ENCODE results near the gene GALNT9.

Gene GALNT9

DNA sequence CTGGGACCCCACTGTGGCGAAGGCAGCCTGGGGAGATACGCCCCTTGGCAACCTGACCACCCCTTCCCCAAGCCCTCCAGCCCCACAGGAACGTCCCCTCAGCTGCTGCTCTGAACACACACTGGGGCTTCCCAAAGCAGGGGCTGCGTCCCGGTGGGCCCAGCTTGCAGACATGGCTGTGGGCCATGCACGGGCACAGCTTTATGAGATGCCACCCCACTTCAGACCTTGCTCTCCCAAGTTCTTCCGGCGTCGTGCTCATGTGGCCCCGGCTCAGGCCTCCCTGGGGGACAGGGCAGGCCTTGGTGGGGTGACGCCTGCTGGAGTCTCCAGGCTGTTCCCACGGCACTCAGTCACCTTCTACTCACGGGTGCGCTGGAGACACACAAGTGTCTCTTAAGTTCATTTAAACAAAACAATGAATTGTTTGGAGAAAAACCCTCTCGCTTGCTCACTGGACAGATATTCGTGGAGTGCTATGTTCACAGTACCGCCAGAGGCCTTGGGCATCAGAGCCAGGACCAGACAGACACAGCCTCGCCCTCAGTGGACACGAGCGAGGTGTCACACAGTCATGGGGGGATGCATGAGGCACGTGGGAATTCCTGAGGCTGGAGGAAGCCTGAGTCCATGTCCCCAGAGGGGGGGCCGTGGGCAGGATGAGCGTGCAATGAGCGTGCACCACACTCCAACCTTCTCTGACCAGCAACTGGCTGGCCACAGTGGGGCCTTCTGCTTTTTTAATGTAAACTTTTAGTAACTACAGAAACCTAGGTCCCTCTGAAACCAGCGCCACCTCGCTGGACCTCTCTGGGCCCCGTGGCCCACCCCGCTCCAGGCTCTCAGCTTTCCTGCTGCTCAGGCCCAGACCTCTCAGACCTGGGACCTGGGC lies 4.3 kb downstream of the GALNT9 start:
- no peak for DNase-seq

DNA sequence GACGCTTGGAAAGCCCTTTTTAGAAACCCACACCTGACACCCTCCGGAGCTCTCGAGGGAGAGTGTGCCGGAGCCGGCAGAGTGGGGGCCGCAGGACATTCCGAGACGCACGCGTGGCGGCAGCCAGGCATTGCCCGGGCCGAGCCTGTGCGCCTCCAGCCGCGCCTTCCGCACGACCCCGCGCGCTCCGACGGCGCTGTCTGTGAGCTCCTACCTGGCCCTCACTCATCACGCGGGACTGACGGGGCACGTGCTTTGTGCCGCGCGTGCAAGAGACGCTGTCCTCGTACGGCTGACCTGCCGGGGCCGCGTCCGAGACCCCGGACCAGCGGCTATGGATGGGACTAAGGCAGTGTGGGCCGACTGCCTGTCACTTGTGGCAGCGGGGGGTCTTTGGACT lies 5.2 kb downstream of the GALNT9 start:
- DNase-seq: no peak

DNA sequence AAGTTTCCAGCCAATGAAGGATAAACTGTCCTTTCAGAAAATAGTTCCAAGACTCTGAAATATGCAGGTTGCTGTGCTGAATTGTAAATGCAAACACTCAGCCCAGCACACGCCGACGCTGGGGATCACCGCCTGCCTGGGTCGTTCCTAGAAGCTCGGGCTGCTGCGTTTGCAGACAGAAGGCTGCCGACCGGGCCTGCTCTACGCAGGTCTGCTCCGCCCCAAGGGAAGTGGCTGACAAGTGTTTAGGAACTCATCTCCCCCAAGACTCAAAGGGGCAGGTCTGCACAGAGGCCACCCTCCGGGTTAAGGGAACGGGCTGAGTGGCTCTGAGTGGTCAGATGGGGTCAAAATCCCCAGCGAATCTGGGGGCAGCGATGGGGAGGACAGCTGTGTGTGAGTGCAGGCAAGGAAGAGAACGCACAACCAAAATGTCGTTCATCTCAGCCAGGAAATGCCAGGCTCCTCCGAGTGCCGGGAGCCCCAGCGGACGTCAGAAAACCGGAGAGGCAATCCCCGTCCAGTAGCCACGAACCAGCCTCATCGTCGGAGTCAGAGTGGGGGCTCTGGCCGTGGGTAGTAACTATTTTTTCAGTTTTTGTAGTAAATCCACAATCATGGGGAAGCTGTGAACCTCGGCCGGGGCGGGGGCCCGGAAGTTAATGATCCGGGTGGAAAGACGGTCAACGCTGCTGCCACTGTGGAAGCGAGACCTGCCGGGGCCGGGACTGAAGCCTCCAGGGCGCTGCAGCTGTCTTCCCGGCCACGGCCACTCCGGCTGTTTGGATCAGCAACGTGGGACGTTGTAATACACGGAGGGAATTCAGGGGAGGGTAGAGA lies 6.0 kb downstream of the GALNT9 start:
- DNase-seq: no peak

DNA sequence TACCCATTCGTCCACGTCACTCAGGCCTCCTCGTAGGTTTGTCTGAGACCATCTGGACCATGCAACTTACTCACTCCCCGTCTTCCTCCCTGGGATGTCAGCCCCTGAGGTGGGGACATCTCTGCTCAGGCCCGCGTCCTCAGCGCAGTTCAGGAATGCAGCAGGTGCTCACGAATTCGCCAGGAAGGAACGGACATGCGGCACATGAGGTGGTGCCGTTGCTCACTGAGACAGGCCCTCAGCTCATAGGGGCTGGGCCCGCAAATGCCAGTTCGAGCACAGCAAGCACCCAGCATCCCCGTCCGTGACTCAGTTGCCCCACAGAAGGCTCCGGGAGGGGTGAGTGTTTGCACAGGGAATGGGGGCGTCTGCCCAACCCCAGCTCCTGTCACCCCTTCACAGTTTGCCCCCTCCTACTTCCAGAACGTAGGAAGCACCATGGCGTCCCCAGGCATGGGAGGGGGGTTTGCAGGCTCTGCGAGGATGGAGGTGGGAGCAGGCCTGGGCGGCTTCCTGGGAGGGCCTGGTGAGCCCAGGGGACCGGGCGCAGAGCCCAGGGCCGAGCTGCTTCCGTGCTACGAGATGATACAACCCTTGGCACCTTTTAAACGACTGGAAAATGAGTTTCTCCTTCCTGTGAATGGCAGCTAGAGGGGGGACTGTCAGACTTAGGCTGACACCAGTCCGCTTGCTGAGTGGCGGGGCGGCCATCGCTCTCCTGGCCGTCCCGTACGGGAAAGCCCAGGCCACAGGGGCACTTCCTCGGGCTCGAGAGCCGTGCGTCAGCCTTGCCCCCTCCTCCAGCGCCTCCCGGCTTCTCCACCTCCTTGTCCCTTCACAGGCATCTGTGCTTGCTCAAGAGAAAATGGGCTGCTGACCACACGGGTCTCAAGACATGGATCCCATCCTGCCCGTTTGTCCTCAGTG lies 6.9 kb downstream of the GALNT9 start:
- DNase-seq: no peak

DNA sequence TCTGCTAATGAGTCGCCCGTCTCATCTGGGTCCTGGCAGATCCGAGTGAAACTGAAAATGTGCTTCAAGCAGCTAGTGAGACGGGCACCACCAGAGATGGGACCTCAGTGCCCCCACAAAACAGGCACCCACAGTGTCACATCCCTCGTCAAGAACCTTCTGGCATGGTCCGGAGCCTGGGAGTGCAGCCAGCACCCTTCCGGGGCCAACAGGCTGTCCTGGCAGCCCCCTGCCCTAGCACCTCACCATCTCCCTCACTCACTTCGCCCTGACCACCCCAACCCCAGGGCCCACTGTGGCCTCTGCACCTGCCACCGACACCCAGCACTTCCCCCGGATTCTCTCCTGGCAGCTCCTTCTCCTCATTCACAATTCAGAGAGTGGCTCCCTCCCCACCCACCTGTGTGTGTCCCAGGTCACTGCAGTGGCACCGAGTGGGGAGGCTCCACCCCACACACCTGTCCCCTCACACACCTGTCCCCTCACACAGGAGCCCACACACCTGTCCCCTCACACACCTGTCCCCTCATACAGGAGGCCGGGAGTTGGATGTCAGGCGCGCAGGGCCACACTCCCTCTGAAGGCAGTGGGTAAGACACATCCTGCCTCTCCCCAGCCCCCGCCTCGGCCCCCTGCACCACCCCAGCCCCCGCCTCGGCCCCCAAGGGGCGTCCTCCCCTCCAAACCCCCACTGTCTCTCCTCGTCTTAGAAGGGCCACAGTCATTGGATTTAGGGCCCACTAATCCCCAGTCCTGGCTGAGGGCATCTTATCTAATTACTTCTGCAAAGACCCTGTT lies 7.9 kb downstream of the GALNT9 start:
- no peak for DNase-seq

DNA sequence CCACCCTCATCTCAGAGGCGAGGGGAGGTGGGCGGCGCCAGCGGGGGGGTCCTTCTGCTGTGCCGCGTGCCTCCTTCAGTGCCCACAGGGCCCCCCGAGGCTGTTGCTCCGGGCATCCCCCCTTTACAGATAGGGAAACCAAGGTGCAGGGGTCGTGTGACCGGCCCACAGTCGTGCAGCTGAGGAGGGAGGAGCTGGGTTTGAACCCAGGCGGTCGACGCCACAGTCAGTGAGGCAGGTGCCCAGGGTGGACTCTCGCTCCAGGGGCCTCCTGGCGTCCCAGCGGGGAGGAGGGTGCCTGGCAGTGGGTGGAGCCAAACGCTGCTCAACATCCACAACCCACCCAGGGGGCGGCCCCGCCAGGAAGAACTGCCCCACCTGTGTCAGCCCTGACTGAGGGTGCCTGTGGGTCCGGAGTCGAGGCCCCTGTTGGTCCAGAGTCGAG lies 8.6 kb downstream of the GALNT9 start:
- DNase-seq: no peak

DNA sequence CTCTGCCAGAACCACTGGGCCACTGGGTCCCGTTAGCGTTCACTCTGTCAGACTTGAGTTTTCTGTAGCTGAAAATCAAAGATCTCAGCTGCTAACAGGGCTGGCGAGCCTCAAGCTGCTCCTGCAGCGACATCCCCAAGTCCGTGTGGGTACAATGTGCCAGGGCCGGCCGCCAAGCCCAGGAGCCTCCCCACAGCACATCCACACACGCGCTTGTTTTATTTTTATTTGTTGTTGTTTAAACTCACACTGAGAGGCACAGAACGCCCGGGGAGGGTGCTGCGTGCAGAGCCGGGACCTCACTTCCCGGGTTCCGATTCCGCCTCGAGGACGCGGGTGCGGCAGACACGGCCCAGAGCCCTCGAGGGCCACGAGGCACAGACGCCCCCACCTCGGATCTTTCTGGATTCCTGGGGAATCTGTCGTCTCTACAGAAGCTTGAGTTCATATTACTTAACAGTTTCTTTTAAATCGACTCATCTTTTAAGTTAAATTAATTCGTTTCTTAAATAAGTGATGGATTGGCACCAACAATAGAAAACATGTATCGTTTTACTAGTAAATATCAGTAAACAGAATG lies 9.3 kb downstream of the GALNT9 start:
- no peak for DNase-seq

DNA sequence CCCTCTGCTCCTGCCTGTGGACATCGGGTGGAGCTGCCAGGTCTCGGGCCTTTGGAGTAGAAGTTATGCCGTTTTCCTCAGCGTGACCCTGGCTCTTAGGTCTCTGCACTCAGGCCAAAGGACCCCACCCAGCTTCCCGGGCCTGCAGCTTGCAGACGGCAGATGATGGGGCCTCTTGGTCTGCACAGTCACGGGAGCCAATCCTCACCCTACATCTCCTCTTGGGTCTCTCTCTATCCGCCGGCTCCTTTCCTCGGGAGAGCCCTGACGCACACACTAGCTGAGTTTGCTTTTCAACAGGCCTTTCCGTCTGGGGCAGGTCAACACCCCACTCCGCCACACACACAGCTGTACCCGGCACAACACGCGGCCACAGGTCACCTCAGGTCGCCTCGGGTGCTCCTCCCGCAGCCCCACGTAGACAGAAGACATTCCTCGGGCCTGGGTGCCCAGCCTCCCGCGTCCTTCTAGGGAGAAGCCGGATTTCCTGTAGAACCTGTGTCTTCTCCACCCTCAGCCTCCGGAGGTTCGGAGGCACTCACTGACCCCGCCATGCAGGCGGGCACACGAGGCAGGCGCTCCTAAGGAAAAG lies 9.9 kb downstream of the GALNT9 start:
- no peak for DNase-seq

DNA sequence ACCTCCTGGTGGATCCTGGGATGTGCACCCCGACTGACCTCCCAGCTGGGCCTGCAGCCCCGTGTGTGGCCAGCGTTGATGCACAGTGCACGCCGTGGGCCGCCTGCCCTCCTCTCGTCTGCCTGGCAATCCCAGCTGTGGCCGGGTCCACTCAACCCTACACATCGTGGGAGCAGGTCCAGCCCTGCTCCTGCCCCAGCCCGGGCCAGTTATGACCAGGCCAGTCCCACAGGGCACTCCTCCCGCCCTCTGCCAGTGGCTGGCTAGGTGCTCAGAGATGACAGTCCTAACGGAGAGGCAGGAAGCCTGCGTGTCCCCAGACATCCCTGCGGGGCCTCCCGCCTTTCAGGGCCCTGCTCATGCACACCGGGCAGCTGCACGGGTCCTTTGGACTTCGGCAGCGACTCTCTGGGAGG lies 10.8 kb downstream of the GALNT9 start:
- no peak for DNase-seq

DNA sequence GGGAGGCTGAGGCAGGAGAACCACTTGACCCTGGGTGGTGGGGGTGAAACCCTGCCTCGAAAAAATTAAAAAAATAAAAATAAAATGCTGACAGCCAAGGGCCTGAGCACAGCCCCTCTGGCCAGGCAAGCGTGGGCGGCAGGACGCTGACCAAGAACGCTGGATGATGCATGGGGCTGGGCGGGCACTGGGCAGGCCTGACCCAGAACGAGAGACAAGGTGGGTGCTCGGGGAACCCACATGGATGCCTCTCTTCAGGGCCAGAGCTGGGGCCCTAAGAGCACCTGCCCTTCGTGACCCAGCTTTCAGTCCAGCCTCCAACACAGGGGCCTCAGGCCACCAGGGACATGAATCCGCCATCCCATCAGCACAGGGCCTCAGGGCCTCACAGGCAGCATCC lies 11.3 kb downstream of the GALNT9 start:
- DNase-seq: no peak

DNA sequence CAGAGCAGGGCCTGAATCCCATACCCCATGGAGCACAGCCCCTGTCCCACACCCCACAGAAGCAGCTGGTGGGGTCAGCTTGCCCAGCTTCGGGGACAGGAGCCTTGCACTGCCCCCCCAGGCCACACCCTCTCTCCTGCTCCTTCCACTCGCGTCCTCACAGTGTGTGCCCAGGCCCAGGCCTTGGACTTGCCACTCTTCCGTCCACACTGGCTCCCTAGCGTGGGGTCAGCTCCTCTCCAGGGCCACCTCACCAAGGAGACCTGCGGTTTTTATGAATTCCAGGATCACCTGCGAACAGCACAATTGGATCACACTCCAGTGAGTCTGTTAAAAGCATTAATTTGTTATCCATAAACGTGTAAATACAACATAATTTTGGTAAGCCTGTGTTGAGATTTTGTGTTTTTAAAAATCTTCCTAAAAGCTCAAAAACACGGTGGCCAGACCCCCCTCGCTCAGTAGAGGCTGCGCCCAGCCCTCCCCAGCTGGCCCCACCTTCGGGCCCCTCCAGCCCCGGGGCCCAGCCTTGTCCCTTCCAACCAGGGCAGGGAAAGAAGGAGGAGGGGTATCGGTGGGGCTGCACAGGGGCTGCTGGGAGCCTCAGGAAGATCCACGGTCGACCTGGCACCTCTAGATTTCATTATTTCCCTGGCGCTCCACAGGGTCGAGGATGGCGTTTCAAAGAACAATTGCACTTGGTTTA lies 12.0 kb downstream of the GALNT9 start:
- no peak for DNase-seq

DNA sequence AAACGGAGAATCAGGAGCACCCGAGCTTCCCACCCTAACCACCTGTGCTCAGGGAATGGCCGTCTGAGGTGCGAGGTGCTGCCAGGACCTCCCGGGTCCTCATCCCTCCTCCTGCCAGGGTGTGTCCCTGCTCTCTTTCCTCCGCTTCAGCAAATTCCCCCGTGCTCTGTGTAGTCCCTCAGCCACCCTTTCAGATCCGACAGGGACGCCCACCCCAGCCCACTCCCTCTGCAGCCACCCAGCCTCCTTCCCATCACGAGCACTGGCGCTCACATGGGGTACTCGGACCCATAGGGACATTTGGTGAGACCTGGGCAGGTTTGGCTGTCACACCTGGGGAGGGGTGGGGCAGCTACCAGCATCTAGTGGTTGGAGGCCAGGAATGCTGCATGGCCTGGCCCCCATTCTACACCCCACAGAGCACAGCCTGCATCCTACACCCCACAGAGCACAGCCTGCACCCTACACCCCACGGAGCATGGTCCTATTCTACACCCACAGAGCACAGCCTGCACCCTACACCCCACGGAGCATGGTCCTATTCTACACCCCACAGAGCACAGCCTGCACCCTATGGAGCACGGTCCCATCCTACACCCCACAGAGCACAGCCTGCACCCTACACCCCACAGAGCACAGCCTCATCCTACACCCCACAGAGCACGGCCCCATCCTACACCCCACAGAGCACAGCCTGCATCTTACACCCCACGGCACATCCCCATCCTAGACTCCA lies 12.7 kb downstream of the GALNT9 start:
- DNase-seq: no peak

DNA sequence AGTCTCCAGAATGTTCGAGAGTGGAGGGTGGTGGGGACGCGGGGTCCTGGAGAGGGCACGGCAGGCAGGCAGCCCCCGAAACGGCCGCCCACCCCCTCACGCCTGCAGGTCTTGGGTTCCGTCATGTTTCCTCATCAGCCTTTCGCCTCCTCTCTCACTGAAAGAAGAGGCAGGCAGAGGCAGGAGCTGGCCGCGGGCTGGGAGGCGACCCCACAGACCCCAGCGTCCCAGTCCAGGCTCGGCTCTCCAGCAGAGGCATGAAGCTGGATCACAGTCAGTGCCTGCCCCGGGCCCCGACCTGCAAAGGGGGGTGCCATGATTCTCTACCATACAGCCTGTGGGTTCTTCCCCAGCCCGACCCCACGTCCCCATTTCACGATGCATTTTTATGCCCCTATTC lies 13.4 kb downstream of the GALNT9 start:
- DNase-seq: no peak

DNA sequence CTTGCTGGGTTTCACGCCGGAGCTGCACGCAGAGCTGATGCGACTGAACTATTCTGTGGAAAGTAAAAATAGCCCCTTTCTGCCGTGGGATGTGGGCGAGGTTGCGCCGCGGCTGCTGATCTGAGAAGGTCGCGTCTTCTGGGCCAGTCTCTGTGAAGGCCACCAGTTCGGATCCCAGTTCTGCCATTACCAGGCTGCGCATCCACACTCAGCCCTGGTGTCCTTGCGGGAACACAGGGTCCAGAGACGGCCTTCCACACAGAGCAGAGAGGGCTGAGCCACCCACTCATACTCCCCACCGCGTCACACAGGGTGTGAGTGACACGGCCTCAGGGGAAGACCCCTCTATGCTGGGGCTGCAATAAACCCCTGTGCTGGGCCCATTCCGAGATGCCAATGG lies 13.9 kb downstream of the GALNT9 start:
- DNase-seq: no peak

DNA sequence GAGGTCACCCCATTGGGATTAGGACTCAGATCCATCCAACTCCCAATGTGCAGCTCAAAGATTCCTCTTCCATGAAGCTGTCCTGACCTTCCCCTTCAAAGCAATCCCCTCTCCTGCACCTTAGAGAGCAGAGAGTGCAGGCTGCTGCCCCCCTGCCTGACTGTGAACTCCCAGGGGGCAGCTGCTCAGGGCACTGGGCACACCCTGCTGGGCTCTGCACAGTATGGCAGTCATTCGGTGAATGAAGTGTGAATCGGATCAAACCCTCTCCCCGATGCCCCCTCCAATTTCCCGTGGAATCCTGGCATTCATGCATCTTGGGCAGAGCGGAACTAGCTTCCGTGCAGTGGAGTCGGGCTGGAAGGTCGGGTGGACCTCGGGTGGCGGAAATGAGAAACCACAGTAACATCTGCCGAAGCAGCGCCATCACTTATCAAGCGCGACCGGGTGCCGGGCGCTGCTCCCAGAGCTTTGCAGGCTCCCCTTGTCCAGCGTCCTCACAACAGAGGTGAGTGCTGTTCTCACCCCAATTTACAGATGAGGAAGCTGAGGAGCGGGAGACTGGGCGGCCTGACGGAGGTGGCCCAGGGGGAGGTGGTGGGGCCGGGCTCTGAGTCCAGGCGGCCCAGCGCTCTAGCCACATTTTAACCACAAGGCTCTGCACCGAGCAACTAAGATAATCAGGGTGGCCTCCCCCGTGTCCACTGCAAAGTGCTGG lies 14.7 kb downstream of the GALNT9 start:
- DNase-seq: no peak

DNA sequence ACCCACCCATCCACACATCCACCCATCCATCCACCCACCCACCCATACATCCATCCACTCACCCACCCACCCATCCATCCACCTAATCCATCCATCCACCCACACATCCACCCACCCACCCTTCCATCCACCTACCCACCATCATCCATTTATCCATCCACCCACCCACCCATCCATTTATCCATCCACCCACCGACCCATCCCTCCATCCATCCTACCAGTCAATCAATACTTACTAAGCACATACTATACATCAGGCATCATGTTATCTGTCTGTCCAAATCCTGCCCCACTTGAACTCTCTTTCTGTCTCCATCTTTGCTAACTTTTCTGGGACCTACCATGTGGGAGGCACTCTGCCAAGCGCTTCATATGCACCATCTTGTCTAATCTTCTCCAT lies 15.4 kb downstream of the GALNT9 start:
- DNase-seq: no peak

DNA sequence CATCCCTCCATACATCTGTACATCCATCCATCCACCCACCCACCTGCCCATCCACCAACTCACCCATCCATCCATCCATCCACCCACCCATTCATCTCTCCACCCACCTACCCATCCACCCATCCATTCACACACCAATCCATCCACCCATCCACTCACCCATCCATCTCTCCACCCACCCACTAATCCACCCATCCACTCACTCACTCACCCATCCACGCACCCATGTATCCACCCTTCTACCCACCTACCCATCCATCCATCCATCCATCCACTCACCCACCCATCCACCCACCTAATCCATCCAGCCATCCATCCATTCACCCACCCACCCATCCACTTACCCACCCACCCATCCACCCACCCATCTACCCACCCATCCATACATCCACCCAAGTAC lies 16.2 kb downstream of the GALNT9 start:
- DNase-seq: no peak

DNA sequence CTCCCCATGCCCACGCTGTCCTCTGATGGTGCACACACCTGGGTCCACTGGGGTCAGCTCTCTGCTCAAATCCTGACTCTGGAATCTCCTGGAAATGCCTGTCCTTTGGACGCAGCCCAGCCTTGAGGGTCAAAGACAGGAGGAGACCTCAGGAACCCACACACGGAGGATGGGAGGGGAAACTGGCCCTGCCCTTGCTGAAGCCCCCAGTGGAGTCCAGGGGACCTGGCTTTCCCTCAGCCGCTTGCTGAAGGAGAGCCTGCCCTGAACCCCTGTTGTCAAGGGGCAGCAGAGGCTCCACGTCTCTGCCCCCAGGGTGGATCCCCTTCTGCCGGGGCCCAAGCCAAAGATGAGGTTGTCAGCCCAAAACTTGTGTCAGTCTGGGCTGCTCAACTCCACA lies 16.9 kb downstream of the GALNT9 start:
- DNase-seq: no peak

Measured in NCI-H446 treated with DMSO at 0.1 percent for 48 hours (cell line).